Gastrocnemius medialis (tissue), 4 donors: ENCODE measurements around the gene MICU1.

Source experiments
- POLR2A ChIP-seq, 2 donors: fragments of 450-650 bp; IDR thresholded peaks; one replicate each; pipeline ENCODE4 v1.6.1; 2017; ENCODE audit warnings: antibody characterized with exemption in 2 of 2, mild to moderate bottlenecking in 2 of 2, moderate library complexity in 2 of 2
- TF ChIP-seq, protein P1 (sequence below), 5 experiments: fragments of 450-650 bp in 3 of 5; fragments of 200-600 bp in 2 of 5; sonication (generic) in 2 of 5; IDR thresholded peaks in 4 of 5; conservative IDR thresholded peaks in 1 of 5; 1 replicate in 4 of 5; 2 replicates in 1 of 5; pipeline ENCODE4 v1.5.1; 2016 to 2019; ENCODE audit warnings: antibody characterized with exemption in 5 of 5, mild to moderate bottlenecking in 3 of 5, moderate library complexity in 3 of 5

DNA sequence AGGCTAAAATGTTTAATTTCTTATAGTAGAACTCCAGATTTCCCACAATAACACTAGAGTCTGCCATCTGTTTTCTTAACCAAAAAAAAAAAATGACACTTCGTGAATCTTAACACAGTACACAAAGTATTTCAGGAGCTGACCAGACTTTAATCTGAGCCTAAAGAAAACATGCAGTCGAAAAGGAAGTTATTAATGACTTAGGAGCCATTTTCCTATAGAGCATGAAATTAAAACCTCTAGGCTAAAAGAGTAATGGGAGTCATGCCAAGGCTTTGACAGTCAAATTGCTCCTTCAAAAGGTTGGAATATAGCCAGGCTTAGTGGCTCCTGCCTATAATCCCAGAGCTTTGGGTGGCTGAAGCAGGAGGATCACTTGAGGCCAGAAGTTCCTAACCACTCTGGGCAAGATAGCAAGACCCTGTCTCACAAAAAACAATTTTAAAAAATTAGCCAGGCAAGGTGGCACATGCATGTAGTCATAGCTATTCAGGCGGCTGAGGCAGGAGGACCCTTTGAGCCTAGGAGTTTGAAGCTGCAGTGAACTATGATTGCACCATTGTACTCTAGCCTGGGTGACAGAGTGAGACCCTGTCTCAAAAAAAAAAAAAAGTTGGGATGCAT lies 13.6 kb downstream of the MICU1 start:
- TF ChIP-seq, protein P1, sequence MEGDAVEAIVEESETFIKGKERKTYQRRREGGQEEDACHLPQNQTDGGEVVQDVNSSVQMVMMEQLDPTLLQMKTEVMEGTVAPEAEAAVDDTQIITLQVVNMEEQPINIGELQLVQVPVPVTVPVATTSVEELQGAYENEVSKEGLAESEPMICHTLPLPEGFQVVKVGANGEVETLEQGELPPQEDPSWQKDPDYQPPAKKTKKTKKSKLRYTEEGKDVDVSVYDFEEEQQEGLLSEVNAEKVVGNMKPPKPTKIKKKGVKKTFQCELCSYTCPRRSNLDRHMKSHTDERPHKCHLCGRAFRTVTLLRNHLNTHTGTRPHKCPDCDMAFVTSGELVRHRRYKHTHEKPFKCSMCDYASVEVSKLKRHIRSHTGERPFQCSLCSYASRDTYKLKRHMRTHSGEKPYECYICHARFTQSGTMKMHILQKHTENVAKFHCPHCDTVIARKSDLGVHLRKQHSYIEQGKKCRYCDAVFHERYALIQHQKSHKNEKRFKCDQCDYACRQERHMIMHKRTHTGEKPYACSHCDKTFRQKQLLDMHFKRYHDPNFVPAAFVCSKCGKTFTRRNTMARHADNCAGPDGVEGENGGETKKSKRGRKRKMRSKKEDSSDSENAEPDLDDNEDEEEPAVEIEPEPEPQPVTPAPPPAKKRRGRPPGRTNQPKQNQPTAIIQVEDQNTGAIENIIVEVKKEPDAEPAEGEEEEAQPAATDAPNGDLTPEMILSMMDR (IDR thresholded peaks at IDR 0.05 in 4 of 5, conservative IDR thresholded peaks at IDR 0.05 in 1 of 5), result no peak
- no peak for TF ChIP-seq POLR2A (IDR thresholded peaks at IDR 0.05)
